Liver (tissue), 9 donors: ENCODE data around the gene ARHGEF1. TPM values are rescaled to one million over a fixed set of nuclear protein-coding genes. Genes with fewer than 3 reads are reported as not detected.

ENCODE experiments used
- DNase-seq: peaks from one replicate; pipeline ENCODE4 v3.0.0-alpha.2; 2017; ENCODE audit warnings: low spot score
- H3K27ac ChIP-seq, 2 donors: one replicate each; pipeline ENCODE4 v1.7.0; 2013; ENCODE audit warnings: inconsistent platforms in 2 of 2, low read length in 2 of 2, control low read depth in 1 of 2, low read depth in 1 of 2, mild to moderate bottlenecking in 1 of 2
- H3K27me3 ChIP-seq, 4 donors: one replicate each; pipeline versions ENCODE4 v1.6.1 to v1.7.0; 2013; ENCODE audit warnings: low read length in 3 of 4, inconsistent platforms in 1 of 4, mild to moderate bottlenecking in 1 of 4, moderate library complexity in 1 of 4; ENCODE audit not compliant: control insufficient read depth in 4 of 4, insufficient read depth in 4 of 4
- H3K36me3 ChIP-seq, 4 donors: one replicate each; pipeline versions ENCODE4 v1.6.1 to v1.7.0; 2013; ENCODE audit warnings: low read length in 3 of 4, mild to moderate bottlenecking in 3 of 4, low read depth in 1 of 4, moderate library complexity in 1 of 4; ENCODE audit not compliant: control insufficient read depth in 4 of 4, insufficient read depth in 3 of 4
- H3K4me1 ChIP-seq, 4 donors: one replicate each; pipeline versions ENCODE4 v1.6.1 to v1.7.0; 2013; ENCODE audit warnings: low read length in 3 of 4, mild to moderate bottlenecking in 3 of 4, moderate library complexity in 1 of 4; ENCODE audit not compliant: control insufficient read depth in 4 of 4, insufficient read depth in 4 of 4
- H3K4me3 ChIP-seq, 3 donors: one replicate each; pipeline versions ENCODE4 v1.6.1 to v1.7.0; 2013; ENCODE audit warnings: low read length in 3 of 3, control low read depth in 1 of 3, low read depth in 1 of 3, mild to moderate bottlenecking in 1 of 3
- H3K9ac ChIP-seq, 2 donors: one replicate each; pipeline ENCODE4 v1.7.0; 2013; ENCODE audit warnings: low read length in 2 of 2, mild to moderate bottlenecking in 2 of 2, moderate library complexity in 2 of 2, control low read depth in 1 of 2, low read depth in 1 of 2
- H3K9me3 ChIP-seq, 4 donors: one replicate each; pipeline versions ENCODE4 v1.6.1 to v1.7.0; 2013; ENCODE audit warnings: low read length in 3 of 4; ENCODE audit not compliant: control insufficient read depth in 4 of 4
- CTCF ChIP-seq: fragments of 150-350 bp; IDR thresholded peaks from 2 replicates; pipeline ENCODE4 v1.5.1; 2017; ENCODE audit warnings: improper control_type of control experiment, low read depth, low read length; ENCODE audit not compliant: missing input control
- EGR1 ChIP-seq, 2 donors: IDR thresholded peaks; 2 replicates each; pipeline ENCODE4 v1.6.1; 2016 to 2018; ENCODE audit warnings: antibody characterized with exemption in 2 of 2, low read depth in 2 of 2
- FOXA1 ChIP-seq: IDR thresholded peaks from 2 replicates; pipeline ENCODE4 v1.6.1; 2016; ENCODE audit warnings: antibody characterized with exemption
- FOXA2 ChIP-seq: IDR thresholded peaks from 2 replicates; pipeline ENCODE4 v1.6.1; 2016; ENCODE audit warnings: antibody characterized with exemption
- GABPA ChIP-seq, 2 donors: IDR thresholded peaks in 1 of 2; conservative IDR thresholded peaks in 1 of 2; 2 replicates each; pipeline ENCODE4 v1.6.1; 2016; ENCODE audit warnings: antibody characterized with exemption in 2 of 2, mild to moderate bottlenecking in 1 of 2, moderate library complexity in 1 of 2
- HNF4G ChIP-seq: IDR thresholded peaks from 2 replicates; pipeline ENCODE4 v1.6.1; 2016; ENCODE audit warnings: antibody characterized with exemption
- JUND ChIP-seq, 2 donors: IDR thresholded peaks; 2 replicates each; pipeline ENCODE4 v1.6.1; 2016; ENCODE audit warnings: antibody characterized with exemption in 2 of 2
- NR2F2 ChIP-seq: IDR thresholded peaks from 2 replicates; pipeline ENCODE4 v1.6.1; 2016; ENCODE audit warnings: antibody characterized with exemption
- RAD21 ChIP-seq, 2 donors: IDR thresholded peaks; 2 replicates each; pipeline ENCODE4 v1.6.1; 2016; ENCODE audit warnings: antibody characterized with exemption in 2 of 2, mild to moderate bottlenecking in 2 of 2
- SP1 ChIP-seq: IDR thresholded peaks from 2 replicates; pipeline ENCODE4 v1.6.1; 2018; ENCODE audit warnings: antibody characterized with exemption, mild to moderate bottlenecking
- WGBS: extraction: QIAGEN DNeasy Blood & Tissue Kit; methylation state at CpG from one replicate; pipeline ENCODE4 v1.1.7; 2013; 5-methylcytosine and 5-hydroxymethylcytosine counted together
- polyA plus RNA-seq, 2 donors: library from polyadenylated mRNA; stranded (reverse) in 1 of 2; unstranded in 1 of 2; fragments of 200-250 nt in 1 of 2; fragments of >200 nt in 1 of 2; fragmentation: Nextera tagmentation in 1 of 2; extraction: Ambion mirVana in 1 of 2; gene quantifications; one replicate each; pipeline versions ENCODE4 v1.2.1 to v1.2.3, GENCODE V29; 2013 to 2015
- total RNA-seq, 2 donors: library from RNA; depleted of rRNA; stranded (reverse); fragments of >200 nt; gene quantifications; one replicate each; pipeline ENCODE4 v1.2.3, GENCODE V29; 2014
- TF ChIP-seq, protein P1 (sequence below): IDR thresholded peaks from 2 replicates; pipeline ENCODE4 v1.6.1; 2016; ENCODE audit warnings: antibody characterized with exemption
- TF ChIP-seq, protein P2 (sequence below): IDR thresholded peaks from 2 replicates; pipeline ENCODE4 v1.6.1; 2016; ENCODE audit warnings: antibody characterized with exemption
- TF ChIP-seq, protein P3 (sequence below): IDR thresholded peaks from 2 replicates; pipeline ENCODE4 v1.6.1; 2016; ENCODE audit warnings: antibody characterized with exemption
- TF ChIP-seq, protein P4 (sequence below): IDR thresholded peaks from 2 replicates; pipeline ENCODE4 v1.6.1; 2016; ENCODE audit warnings: antibody characterized with exemption, mild to moderate bottlenecking
- donor health status: healthy.
- donor health status: healthy.
- donor health status: healthy.
- donor health status: healthy.
- donor health status: healthy.

ARHGEF1 gene
- total and polyA plus RNA-seq, 4 donors = 13.2 to 30.1 (median 18.5) TPM

DNA sequence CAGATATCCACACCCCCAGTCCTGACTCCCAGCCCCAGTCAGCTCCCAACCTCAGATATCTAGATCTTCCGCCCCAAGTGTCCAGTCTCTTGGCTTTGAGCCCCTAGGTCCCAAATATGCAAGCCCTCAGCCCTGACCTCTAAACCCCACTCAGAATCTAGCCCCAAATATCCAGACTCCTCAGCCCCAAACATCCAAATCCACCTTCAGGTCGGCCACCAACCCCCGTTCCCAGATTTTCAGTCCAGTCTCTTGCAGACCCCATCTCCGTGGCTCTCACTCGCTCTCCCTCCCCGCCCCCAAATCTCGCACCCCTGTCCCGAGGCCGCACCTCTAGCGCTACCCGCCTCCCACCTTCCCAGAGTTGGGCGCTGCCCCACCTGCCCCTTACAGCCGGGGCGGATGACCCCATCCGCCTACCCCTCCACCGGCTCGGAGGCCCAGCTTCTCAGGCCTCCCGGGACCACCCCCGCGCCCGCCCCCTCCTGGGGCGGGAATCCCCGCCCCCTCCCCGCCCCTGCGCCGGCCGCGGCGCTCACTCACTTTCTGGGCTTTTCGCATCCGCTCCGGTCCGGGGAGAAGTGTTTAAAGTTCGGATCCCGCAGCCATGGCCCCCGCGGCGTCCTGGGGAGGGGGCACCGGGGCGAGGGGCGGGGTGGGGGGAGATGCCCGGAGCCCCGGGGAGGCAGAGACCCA, 44.7 kb downstream of the ARHGEF1 start:
- Histone ChIP-seq H3K27me3 (peaks cover 0 to 20% (median 10%) of the 10 kb centered on the region in 4 donors), H3K27ac (no peak overlapping the region), H3K36me3 (no peaks in the 10 kb centered on the region), H3K4me3 (peak overlapping the region in 1 of 3 donors; percentile 39), H3K4me1 (peaks cover 6 to 11% (median 8%) of the 10 kb centered on the region in 4 donors), H3K9ac (no peak overlapping the region), H3K9me3 (no peaks in the 10 kb centered on the region)
- no peak for TF ChIP-seq CTCF
- TF ChIP-seq, protein P1, sequence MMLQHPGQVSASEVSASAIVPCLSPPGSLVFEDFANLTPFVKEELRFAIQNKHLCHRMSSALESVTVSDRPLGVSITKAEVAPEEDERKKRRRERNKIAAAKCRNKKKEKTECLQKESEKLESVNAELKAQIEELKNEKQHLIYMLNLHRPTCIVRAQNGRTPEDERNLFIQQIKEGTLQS = no peak
- no peak for TF ChIP-seq SP1
- no peak for TF ChIP-seq FOXA1
- TF ChIP-seq, protein P2, sequence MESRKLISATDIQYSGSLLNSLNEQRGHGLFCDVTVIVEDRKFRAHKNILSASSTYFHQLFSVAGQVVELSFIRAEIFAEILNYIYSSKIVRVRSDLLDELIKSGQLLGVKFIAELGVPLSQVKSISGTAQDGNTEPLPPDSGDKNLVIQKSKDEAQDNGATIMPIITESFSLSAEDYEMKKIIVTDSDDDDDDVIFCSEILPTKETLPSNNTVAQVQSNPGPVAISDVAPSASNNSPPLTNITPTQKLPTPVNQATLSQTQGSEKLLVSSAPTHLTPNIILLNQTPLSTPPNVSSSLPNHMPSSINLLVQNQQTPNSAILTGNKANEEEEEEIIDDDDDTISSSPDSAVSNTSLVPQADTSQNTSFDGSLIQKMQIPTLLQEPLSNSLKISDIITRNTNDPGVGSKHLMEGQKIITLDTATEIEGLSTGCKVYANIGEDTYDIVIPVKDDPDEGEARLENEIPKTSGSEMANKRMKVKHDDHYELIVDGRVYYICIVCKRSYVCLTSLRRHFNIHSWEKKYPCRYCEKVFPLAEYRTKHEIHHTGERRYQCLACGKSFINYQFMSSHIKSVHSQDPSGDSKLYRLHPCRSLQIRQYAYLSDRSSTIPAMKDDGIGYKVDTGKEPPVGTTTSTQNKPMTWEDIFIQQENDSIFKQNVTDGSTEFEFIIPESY = no peak
- no peak for TF ChIP-seq RAD21 (IDR thresholded peaks at IDR 0.05)
- TF ChIP-seq, protein P3, sequence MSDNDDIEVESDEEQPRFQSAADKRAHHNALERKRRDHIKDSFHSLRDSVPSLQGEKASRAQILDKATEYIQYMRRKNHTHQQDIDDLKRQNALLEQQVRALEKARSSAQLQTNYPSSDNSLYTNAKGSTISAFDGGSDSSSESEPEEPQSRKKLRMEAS = no peak
- no peak for TF ChIP-seq NR2F2
- no peak for TF ChIP-seq EGR1 (IDR thresholded peaks at IDR 0.05; ENCODE audit: low read depth in 2 of 2)
- no peak for TF ChIP-seq GABPA (IDR thresholded peaks at IDR 0.05 in 1 of 2, conservative IDR thresholded peaks at IDR 0.05 in 1 of 2)
- TF ChIP-seq FOXA2 = no peak
- TF ChIP-seq JUND (IDR thresholded peaks at IDR 0.05) = no peak
- no peak for TF ChIP-seq HNF4G
- no peak for DNase-seq
- 6% methylated on average over 43 of the region's 43 CpGs for WGBS

GRCh38 chr19:41928221-41928683, 45.3 kb downstream of the ARHGEF1 start, which contains the start of gene ERFL:
TSS of gene ERFL (minus strand) at chr19:41928449. CDS start at chr19:41912919, 15,530 bp downstream.
- Histone ChIP-seq H3K4me1 (peaks cover 6 to 11% (median 8%) of the 10 kb centered on the region in 4 donors), H3K27ac (no peak within 1 kb of the TSS), H3K4me3 (peak within 1 kb of the TSS in 2 of 3 donors; percentile 37 to 39), H3K9me3 (no peaks in the 10 kb centered on the region), H3K36me3 (no peaks in the 10 kb centered on the region), H3K9ac (no peak within 1 kb of the TSS), H3K27me3 (peaks cover 0 to 16% (median 10%) of the 10 kb centered on the region in 4 donors)
- no peak for DNase-seq
- TF ChIP-seq, protein P4, sequence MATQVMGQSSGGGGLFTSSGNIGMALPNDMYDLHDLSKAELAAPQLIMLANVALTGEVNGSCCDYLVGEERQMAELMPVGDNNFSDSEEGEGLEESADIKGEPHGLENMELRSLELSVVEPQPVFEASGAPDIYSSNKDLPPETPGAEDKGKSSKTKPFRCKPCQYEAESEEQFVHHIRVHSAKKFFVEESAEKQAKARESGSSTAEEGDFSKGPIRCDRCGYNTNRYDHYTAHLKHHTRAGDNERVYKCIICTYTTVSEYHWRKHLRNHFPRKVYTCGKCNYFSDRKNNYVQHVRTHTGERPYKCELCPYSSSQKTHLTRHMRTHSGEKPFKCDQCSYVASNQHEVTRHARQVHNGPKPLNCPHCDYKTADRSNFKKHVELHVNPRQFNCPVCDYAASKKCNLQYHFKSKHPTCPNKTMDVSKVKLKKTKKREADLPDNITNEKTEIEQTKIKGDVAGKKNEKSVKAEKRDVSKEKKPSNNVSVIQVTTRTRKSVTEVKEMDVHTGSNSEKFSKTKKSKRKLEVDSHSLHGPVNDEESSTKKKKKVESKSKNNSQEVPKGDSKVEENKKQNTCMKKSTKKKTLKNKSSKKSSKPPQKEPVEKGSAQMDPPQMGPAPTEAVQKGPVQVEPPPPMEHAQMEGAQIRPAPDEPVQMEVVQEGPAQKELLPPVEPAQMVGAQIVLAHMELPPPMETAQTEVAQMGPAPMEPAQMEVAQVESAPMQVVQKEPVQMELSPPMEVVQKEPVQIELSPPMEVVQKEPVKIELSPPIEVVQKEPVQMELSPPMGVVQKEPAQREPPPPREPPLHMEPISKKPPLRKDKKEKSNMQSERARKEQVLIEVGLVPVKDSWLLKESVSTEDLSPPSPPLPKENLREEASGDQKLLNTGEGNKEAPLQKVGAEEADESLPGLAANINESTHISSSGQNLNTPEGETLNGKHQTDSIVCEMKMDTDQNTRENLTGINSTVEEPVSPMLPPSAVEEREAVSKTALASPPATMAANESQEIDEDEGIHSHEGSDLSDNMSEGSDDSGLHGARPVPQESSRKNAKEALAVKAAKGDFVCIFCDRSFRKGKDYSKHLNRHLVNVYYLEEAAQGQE = no peak
- TF ChIP-seq, protein P2 = no peak
- TF ChIP-seq NR2F2 = no peak
- no peak for TF ChIP-seq SP1
- TF ChIP-seq, protein P1 = no peak
- 2% methylated on average over 48 of the region's 49 CpGs for WGBS
